LNCaP clone FGC (cell line): ENCODE results near the gene TSEN2.

Experiments
- DNase-seq: peaks from one replicate; pipeline ENCODE4 v3.0.0-alpha.2; 2011; ENCODE audit warnings: low read depth
- H3K4me3 ChIP-seq: 2 replicates; pipeline ENCODE4 v1.5.1; 2011; ENCODE audit warnings: mild to moderate bottlenecking, low read depth, low read length, control low read depth
- CTCF ChIP-seq: IDR thresholded peaks from 2 replicates; pipeline ENCODE4 v1.5.1; 2012; ENCODE audit warnings: mild to moderate bottlenecking; ENCODE audit not compliant: control insufficient read depth, insufficient read depth; ENCODE audit errors: extremely low read depth

TSEN2 gene

GRCh38 chr3:12461097-12461649 lies 23.1 kb upstream of the TSEN2 start:
- no peak for TF ChIP-seq CTCF
- H3K4me3 ChIP-seq, result no peak overlapping the region
- no peak for DNase-seq

- TF ChIP-seq CTCF, result no peak
- no peak for DNase-seq
- no peak overlapping the region for H3K4me3 ChIP-seq
These were observed 21.9 kb upstream of the TSEN2 start for GRCh38 chr3:12462159-12462947.

- no peak for TF ChIP-seq CTCF
- no peak overlapping the region for H3K4me3 ChIP-seq
- DNase-seq, result no peak
These were observed 20.6 kb upstream of the TSEN2 start for GRCh38 chr3:12463686-12464085.

GRCh38 chr3:12464181-12464580 lies 20.1 kb upstream of the TSEN2 start:
- TF ChIP-seq CTCF, result no peak
- no peak for DNase-seq

GRCh38 chr3:12465151-12465835 lies 19.0 kb upstream of the TSEN2 start:
- DNase-seq, result no peak
- no peak for TF ChIP-seq CTCF
- no peak overlapping the region for H3K4me3 ChIP-seq

More at GRCh38 chr3:12464181-12464580, 20.1 kb upstream of the TSEN2 start:
- H3K4me3 ChIP-seq, result no peak overlapping the region

- no peak overlapping the region for H3K4me3 ChIP-seq
- no peak for DNase-seq
- no peak for TF ChIP-seq CTCF
These were observed 18.4 kb upstream of the TSEN2 start for GRCh38 chr3:12465836-12466225.
